Left renal pelvis (tissue), 4 donors: ENCODE results near the gene ABHD12B. TPM values are rescaled to one million over a fixed set of nuclear protein-coding genes. Genes with fewer than 3 reads are reported as not detected.

ENCODE experiments used
- polyA plus RNA-seq, 4 donors: library from polyadenylated mRNA; unstranded; fragments of 120-200 nt; gene quantifications; one replicate each; pipeline ENCODE4 v1.2.1, GENCODE V29; 2013; ENCODE audit not compliant: insufficient read length in 4 of 4

The ABHD12B gene
- polyA plus RNA-seq, 4 donors, result 0.32 to 1.5 (median 1.0) TPM

Other genes starting within 250 kb of the ABHD12B start
- 10 to 100 TPM; 38.1 to 52.3 (median 43.9) TPM for gene SAV1, start 203.7 kb upstream of the ABHD12B start, polyA plus RNA-seq
- gene NIN, start 40.9 kb upstream of the ABHD12B start, polyA plus RNA-seq, result 10 to 100 TPM; 21.5 to 35.8 (median 34.1) TPM
- gene PYGL, start 72.4 kb downstream of the ABHD12B start, polyA plus RNA-seq, result 10 to 100 TPM; 16.1 to 34.0 (median 19.4) TPM
- gene TRIM9, start 223.1 kb downstream of the ABHD12B start, polyA plus RNA-seq, result 1 to 10 TPM; 1.1 to 2.6 (median 1.7) TPM